Suprapubic skin (tissue), 4 donors: ENCODE data around the gene SETD9.

Experiments used
- POLR2A ChIP-seq, 2 donors: fragments of 450-650 bp; IDR thresholded peaks; one replicate each; pipeline ENCODE4 v1.6.1; 2017; ENCODE audit warnings: antibody characterized with exemption in 2 of 2, mild to moderate bottlenecking in 2 of 2, moderate library complexity in 2 of 2
- POLR2AphosphoS5 ChIP-seq, 3 donors: sonication (generic); formaldehyde crosslinking; IDR thresholded peaks; one replicate each; pipeline ENCODE4 v1.6.1; 2017; ENCODE audit warnings: antibody characterized with exemption in 3 of 3

DNA sequence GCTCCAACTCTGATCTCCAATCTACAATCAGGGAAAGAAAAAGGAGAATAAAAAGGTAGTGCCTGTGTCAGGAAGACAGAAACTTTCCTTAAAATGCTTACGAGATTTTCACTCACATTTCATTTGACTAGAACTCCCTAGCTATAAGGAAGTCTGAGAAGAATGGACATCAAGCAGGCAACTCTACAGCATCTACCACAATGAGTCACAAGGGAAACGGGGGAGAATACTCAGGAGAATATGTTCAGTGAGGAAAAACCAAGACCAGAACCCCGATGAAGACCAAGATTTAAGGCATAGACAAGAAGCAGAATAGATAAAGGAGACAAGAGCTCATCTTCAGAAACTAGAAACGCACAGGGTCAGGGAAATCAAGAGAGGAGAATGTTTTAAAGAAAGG lies 9.0 kb upstream of the SETD9 start:
- TF ChIP-seq POLR2AphosphoS5 (IDR thresholded peaks at IDR 0.05) = no peak
- TF ChIP-seq POLR2A (IDR thresholded peaks at IDR 0.05) = no peak
